Fibroblast of lung (primary cell): ENCODE results near the gene CACNB1. TPM values are rescaled to one million over a fixed set of nuclear protein-coding genes. Genes with fewer than 3 reads are reported as not detected.
A peak's percentile ranks its signal among the peaks of the same experiment; 100 is the strongest.

Source experiments
- DNase-seq, 2 donors: peaks; one replicate each; pipeline versions ENCODE4 v3.0.0 to v3.0.0-alpha.2; 2010; ENCODE audit warnings: low read depth in 2 of 2
- H2AFZ ChIP-seq: 2 replicates; pipeline ENCODE4 v1.5.1; 2012; ENCODE audit warnings: low read length, control low read depth, inconsistent platforms
- H3K27ac ChIP-seq: 2 replicates; pipeline ENCODE4 v1.5.1; 2011; ENCODE audit warnings: low read length, control low read depth; ENCODE audit not compliant: insufficient read depth
- H3K27me3 ChIP-seq: 2 replicates; pipeline ENCODE4 v1.5.1; 2011; ENCODE audit warnings: mild to moderate bottlenecking, low read length; ENCODE audit not compliant: control insufficient read depth, insufficient read depth
- H3K36me3 ChIP-seq: 2 replicates; pipeline ENCODE4 v1.5.1; 2011; ENCODE audit warnings: low read length; ENCODE audit not compliant: control insufficient read depth, insufficient read depth
- H3K4me1 ChIP-seq: 2 replicates; pipeline ENCODE4 v1.5.1; 2011; ENCODE audit warnings: low read length; ENCODE audit not compliant: control insufficient read depth, insufficient read depth; ENCODE audit errors: extremely low read depth
- H3K4me2 ChIP-seq: 2 replicates; pipeline ENCODE4 v1.5.1; 2011; ENCODE audit warnings: low read length, control low read depth; ENCODE audit not compliant: insufficient read depth; ENCODE audit errors: extremely low read depth
- H3K4me3 ChIP-seq, 4 experiments: fragments of 200-600 bp in 1 of 4; sonication (generic) in 1 of 4; replicated peaks in 1 of 4; 2 replicates each; pipeline ENCODE4 v1.5.1; 2011 to 2016; ENCODE audit warnings: low read length in 4 of 4, low read depth in 3 of 4, mild to moderate bottlenecking in 3 of 4, control low read depth in 2 of 4, inconsistent platforms in 1 of 4, mixed read lengths in 1 of 4; ENCODE audit not compliant: insufficient read depth in 1 of 4; ENCODE audit errors: control extremely low read depth in 1 of 4
- H3K79me2 ChIP-seq: 2 replicates; pipeline ENCODE4 v1.5.1; 2012; ENCODE audit warnings: mild to moderate bottlenecking, low read length, inconsistent platforms; ENCODE audit not compliant: control insufficient read depth, insufficient read depth
- H3K9ac ChIP-seq: 2 replicates; pipeline ENCODE4 v1.5.1; 2011; ENCODE audit warnings: mild to moderate bottlenecking, low read length, control low read depth; ENCODE audit not compliant: insufficient read depth
- H3K9me3 ChIP-seq: 2 replicates; pipeline ENCODE4 v1.5.1; 2012; ENCODE audit warnings: low read depth, low read length; ENCODE audit not compliant: control insufficient read depth, insufficient read depth
- H4K20me1 ChIP-seq: 2 replicates; pipeline ENCODE4 v1.5.1; 2011; ENCODE audit warnings: low read length; ENCODE audit not compliant: control insufficient read depth, insufficient read depth; ENCODE audit errors: extremely low read depth
- EZH2 ChIP-seq: IDR thresholded peaks from 2 replicates; pipeline ENCODE4 v1.5.1; 2012; ENCODE audit warnings: low read length, control low read depth, mild to moderate bottlenecking; ENCODE audit errors: missing control alignments
- polyA plus RNA-seq, 2 donors: library from polyadenylated mRNA; depleted of rRNA in 1 of 2; stranded (reverse) in 1 of 2; unstranded in 1 of 2; fragments of >200 nt; gene quantifications; 2 replicates each; pipeline ENCODE4 v1.2.1, GENCODE V29; 2011 to 2012; ENCODE audit warnings: missing spikeins in 1 of 2
- total RNA-seq: library from RNA; depleted of rRNA; stranded (reverse); fragments of >200 nt; gene quantifications from 2 replicates; pipeline ENCODE4 v1.2.1, GENCODE V29; 2014
- TF ChIP-seq, protein P1 (sequence below), 2 donors: IDR thresholded peaks in 1 of 2; conservative IDR thresholded peaks in 1 of 2; 1 replicate in 1 of 2; 2 replicates in 1 of 2; pipeline ENCODE4 v1.5.1; 2011 to 2012; ENCODE audit warnings: low read length in 2 of 2, control low read depth in 1 of 2, inconsistent platforms in 1 of 2, low read depth in 1 of 2, mild to moderate bottlenecking in 1 of 2

The CACNB1 gene
- total and polyA plus RNA-seq, 2 donors (not counting 1 experiment from before 2014, with no cell fraction given), result 5.7 to 5.9 TPM

DNA sequence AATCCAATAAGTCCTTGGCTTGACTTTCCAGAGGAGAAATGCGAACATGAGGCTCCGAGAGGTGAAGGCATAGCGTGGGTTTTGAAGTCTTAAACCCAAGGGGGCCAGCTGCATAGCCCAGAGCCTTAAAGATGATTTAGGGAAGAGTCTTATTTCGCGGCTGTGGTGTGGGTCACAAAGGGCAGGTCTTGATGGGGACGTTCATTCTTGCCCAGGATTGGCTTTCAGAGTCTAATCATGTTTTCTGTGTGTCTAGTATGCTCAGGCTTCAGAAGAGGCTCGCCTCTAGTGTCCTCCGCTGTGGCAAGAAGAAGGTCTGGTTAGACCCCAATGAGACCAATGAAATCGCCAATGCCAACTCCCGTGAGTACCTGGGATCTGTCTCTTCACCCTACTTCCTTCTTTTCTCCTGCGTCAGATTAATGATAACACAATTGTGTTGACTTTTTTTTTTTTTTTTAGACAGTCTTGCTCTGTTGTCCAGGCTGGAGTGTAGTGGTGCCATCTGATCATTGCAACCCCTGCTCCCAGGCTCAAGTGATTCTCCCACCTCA, 3.6 kb upstream of the CACNB1 start:
- Histone ChIP-seq H3K4me2 (peak overlapping the region; percentile 100), H3K27ac (peak overlapping the region; percentile 98), H4K20me1 (no peaks in the 10 kb centered on the region), H3K9ac (peak overlapping the region; percentile 88), H3K27me3 (no peaks in the 10 kb centered on the region), H3K4me3 (peak overlapping the region; percentile 61 to 100 (median 76)), H3K4me1 (peaks cover 11% of the 10 kb centered on the region), H3K9me3 (no peaks in the 10 kb centered on the region), H3K36me3 (peaks cover 16% of the 10 kb centered on the region), H3K79me2 (peaks cover 33% of the 10 kb centered on the region), H2AFZ (no peak overlapping the region)
- no peak for DNase-seq
- no peak for TF ChIP-seq EZH2
- TF ChIP-seq, protein P1, sequence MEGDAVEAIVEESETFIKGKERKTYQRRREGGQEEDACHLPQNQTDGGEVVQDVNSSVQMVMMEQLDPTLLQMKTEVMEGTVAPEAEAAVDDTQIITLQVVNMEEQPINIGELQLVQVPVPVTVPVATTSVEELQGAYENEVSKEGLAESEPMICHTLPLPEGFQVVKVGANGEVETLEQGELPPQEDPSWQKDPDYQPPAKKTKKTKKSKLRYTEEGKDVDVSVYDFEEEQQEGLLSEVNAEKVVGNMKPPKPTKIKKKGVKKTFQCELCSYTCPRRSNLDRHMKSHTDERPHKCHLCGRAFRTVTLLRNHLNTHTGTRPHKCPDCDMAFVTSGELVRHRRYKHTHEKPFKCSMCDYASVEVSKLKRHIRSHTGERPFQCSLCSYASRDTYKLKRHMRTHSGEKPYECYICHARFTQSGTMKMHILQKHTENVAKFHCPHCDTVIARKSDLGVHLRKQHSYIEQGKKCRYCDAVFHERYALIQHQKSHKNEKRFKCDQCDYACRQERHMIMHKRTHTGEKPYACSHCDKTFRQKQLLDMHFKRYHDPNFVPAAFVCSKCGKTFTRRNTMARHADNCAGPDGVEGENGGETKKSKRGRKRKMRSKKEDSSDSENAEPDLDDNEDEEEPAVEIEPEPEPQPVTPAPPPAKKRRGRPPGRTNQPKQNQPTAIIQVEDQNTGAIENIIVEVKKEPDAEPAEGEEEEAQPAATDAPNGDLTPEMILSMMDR (conservative IDR thresholded peaks at IDR 0.05 in 1 of 2, IDR thresholded peaks at IDR 0.05 in 1 of 2; ENCODE audit: low read depth in 1 of 2, low read length in 2 of 2), result no peak

DNA sequence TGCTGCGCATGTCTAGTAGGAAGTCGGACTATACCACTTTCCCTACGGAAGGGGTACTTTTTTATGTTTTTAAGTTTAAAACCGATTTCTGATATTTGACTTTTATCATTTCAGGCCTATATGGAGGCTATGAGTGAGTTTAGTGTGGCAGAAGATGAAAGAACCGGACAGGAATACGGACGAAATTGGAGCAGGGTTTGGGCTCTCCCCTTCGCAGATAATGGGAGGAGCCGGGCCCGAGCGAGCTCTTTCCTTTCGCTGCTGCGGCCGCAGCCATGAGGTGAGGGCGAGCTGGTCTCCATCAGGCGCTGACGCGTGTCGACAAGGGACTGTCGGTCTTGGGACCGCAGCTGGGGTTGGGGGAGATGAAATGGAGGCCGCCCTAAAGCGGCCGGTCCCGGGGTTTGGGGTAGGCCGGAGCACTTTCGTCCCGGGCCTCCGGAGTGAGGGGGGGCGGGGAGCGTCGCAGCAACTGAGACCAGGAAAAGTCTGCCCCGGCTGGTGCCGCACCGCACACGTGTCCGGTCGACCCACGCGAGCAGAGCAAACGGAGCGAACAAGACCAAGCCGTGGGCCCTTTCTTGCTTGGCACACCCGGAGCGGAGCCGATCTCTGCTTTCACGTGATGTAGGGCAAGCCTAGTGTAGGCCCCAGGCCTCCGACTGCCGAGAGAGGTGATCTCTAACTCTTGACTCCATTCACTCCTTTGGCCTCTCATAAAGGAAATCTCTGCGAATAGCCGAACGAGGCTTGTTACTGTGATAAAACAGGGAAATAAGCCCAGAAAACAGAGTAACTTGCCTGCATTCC, 2.8 kb upstream of the CACNB1 start, which contains the start of gene RPL19:
Gene RPL19 (plus strand): TSS at position 214 of the 810 bp plus-strand sequence. CDS start 62 bp downstream, at position 276.
- Histone ChIP-seq H4K20me1 (no peaks in the 10 kb centered on the region), H3K27me3 (no peaks in the 10 kb centered on the region), H2AFZ (peak within 1 kb of the TSS; percentile 84), H3K4me3 (peak within 1 kb of the TSS; percentile 61 to 100 (median 76)), H3K4me1 (peaks cover 11% of the 10 kb centered on the region), H3K27ac (peak within 1 kb of the TSS; percentile 98), H3K9ac (peak within 1 kb of the TSS; percentile 88), H3K9me3 (no peaks in the 10 kb centered on the region), H3K36me3 (peaks cover 16% of the 10 kb centered on the region), H3K4me2 (peak within 1 kb of the TSS; percentile 100), H3K79me2 (peaks cover 37% of the 10 kb centered on the region)
- no peak for TF ChIP-seq EZH2
- TF ChIP-seq, protein P1 (conservative IDR thresholded peaks at IDR 0.05 in 1 of 2, IDR thresholded peaks at IDR 0.05 in 1 of 2; ENCODE audit: low read depth in 1 of 2, low read length in 2 of 2), result no peak
- peak in 1 of 2 donors; percentile 39 for DNase-seq

- Histone ChIP-seq H3K27me3 (no peaks in the 10 kb centered on the region), H3K79me2 (peaks cover 40% of the 10 kb centered on the region), H3K4me2 (peak overlapping the region; percentile 61), H3K4me3 (peak overlapping the region; percentile 61 to 100 (median 76)), H2AFZ (peak overlapping the region; percentile 43), H4K20me1 (no peaks in the 10 kb centered on the region), H3K9ac (peak overlapping the region; percentile 88), H3K27ac (peak overlapping the region; percentile 98), H3K36me3 (peaks cover 14% of the 10 kb centered on the region), H3K9me3 (no peaks in the 10 kb centered on the region), H3K4me1 (peaks cover 12% of the 10 kb centered on the region)
- peak; percentile 93 to 98 for DNase-seq
- no peak for TF ChIP-seq EZH2
- TF ChIP-seq, protein P1 (conservative IDR thresholded peaks at IDR 0.05 in 1 of 2, IDR thresholded peaks at IDR 0.05 in 1 of 2; ENCODE audit: low read depth in 1 of 2, low read length in 2 of 2), result no peak
Measured at GRCh38 chr17:39199820-39200069, 2.3 kb upstream of the CACNB1 start.
